Keratinocyte (primary cell): ENCODE results near the gene PNP.

Source experiments
- CTCF ChIP-seq, 3 experiments: IDR thresholded peaks in 1 of 3; conservative IDR thresholded peaks in 1 of 3; optimal IDR thresholded peaks in 1 of 3; 2 replicates in 2 of 3; 3 replicates in 1 of 3; pipeline versions ENCODE3 to v1.5.1; 2011; ENCODE audit warnings: low read length in 3 of 3, mild to moderate bottlenecking in 3 of 3, moderate library complexity in 2 of 3, control low read depth in 1 of 3, inconsistent platforms in 1 of 3; ENCODE audit not compliant: insufficient read depth in 2 of 3; ENCODE audit errors: extremely low read depth in 1 of 3
- EZH2 ChIP-seq: IDR thresholded peaks from one replicate; pipeline ENCODE4 v1.6.1; 2012; ENCODE audit warnings: inconsistent platforms, mild to moderate bottlenecking, low read length, moderate library complexity

GRCh38 chr14:20455355-20456300 lies 13.6 kb upstream of the PNP start:
- TF ChIP-seq CTCF (optimal IDR thresholded peaks at IDR 0.05 in 1 of 3, IDR thresholded peaks at IDR 0.05 in 1 of 3, conservative IDR thresholded peaks at IDR 0.05 in 1 of 3; ENCODE audit: extremely low read depth in 1 of 3, insufficient read depth in 2 of 3, low read length in 3 of 3) (no peak), EZH2 (no peak)
